GM19099 (cell line): ENCODE measurements around the gene RAD9A.

Experiments
- POLR2A ChIP-seq: IDR thresholded peaks from 3 replicates; pipeline ENCODE4 v1.6.1; 2011; ENCODE audit warnings: low read depth; ENCODE audit not compliant: insufficient read length; ENCODE audit errors: extremely low read depth

RAD9A gene

GRCh38 chr11:67355023-67355793 lies 36.6 kb upstream of the RAD9A start:
- TF ChIP-seq POLR2A = no peak

DNA sequence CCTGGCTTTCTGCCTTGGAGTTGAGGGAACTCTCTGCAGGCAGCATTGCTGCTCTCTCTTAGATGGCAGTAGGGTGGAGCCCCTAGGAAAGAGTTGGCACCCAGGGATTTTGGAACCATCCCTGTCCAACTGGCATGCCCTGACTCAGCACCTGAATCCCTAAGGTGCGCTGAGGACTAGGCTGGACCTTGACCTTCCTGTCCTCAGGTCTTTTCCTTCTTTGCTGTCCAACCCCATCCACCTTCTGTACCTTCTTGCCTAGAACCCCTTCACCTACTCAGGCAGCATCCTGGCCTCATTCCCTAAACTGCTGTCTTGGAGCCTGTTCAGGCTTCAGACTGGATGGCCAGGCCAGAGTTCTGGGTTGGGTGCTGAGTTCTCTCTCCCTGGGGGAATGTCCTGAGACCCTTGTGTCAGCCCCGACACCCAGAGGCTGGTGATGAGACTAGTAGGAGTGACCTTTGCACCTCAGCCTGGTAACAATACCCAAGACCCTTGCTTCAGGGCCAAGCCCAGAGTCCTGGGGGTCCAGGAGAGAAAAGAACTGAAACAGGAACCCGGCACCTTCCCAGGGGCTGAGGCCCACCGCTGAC lies 35.9 kb upstream of the RAD9A start:
- no peak for TF ChIP-seq POLR2A

GRCh38 chr11:67356387-67356863 lies 35.4 kb upstream of the RAD9A start:
- TF ChIP-seq POLR2A = no peak

DNA sequence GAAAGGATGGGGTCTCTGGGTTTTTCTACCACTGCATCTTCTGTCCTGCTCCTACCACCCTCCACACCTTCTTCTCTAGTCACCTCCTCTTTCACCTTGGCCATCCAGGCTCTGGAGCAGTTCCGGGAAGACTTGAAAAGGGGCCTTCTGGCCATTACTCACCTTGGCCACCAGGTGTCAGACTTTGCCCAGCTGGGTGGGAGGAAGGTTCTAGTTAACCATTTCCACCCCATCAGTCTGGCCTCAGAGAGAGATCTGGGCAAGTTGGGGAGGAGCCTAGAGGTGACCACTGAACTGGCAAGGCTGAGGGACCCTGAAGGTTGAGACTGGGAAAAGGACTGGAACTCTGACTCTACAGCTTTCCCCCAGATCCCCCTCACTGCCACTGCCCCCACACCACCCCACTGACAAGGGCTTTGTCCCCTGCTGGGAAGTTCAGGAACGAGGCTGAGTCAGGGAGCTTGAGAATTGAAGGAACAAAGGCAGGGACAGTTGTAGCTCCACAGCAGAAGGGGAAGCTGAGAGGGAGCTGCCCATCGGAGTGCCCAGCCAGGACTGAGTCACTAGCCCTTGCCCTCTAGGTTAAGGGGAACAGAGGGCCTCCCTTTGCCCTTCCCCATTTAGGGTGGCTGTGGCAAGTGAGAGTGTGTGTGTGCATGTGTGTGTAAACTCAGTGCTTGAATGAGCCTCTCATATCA lies 34.8 kb upstream of the RAD9A start:
- no peak for TF ChIP-seq POLR2A

DNA sequence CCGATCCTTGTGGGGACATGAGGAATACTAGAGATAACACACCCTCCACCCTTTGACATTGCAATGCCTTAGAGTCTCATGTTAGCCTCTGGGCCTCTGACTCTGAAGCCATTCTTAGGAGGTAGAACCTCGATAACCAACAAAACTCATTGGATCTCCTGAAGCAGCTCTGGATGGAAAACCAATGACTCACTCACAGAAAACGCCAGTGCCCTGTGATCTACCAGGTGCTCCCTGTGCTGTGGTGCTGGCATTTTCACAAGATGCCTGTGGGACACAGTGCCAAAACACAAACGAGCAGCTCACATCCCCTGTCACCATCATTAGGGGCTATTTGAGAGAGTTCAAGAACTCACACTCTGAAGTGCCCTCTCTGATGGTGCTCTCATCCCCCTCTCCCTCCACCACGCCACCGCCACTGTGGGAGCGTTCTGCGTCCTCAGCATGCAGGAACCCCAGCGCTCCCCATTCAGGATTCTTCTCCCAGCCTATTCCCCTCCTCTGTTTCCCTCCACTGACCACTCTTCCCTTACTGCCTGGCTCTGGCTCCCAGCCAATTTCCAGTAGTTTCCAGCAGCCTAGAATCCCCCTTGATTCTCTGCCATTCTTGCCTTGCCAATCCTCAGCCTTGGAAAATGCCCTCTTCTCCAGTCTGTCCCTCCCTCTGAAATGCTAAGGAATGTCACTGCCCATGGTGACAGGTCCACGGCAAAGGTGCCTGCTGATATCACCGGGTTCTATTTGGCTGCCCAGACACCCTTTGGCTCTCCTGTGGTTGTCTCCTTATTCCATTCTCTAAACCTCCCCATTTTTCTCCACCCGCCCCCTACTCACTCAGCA lies 33.7 kb upstream of the RAD9A start:
- TF ChIP-seq POLR2A = no peak

- TF ChIP-seq POLR2A = no peak
These were observed 27.6 kb upstream of the RAD9A start for GRCh38 chr11:67364169-67364568.

DNA sequence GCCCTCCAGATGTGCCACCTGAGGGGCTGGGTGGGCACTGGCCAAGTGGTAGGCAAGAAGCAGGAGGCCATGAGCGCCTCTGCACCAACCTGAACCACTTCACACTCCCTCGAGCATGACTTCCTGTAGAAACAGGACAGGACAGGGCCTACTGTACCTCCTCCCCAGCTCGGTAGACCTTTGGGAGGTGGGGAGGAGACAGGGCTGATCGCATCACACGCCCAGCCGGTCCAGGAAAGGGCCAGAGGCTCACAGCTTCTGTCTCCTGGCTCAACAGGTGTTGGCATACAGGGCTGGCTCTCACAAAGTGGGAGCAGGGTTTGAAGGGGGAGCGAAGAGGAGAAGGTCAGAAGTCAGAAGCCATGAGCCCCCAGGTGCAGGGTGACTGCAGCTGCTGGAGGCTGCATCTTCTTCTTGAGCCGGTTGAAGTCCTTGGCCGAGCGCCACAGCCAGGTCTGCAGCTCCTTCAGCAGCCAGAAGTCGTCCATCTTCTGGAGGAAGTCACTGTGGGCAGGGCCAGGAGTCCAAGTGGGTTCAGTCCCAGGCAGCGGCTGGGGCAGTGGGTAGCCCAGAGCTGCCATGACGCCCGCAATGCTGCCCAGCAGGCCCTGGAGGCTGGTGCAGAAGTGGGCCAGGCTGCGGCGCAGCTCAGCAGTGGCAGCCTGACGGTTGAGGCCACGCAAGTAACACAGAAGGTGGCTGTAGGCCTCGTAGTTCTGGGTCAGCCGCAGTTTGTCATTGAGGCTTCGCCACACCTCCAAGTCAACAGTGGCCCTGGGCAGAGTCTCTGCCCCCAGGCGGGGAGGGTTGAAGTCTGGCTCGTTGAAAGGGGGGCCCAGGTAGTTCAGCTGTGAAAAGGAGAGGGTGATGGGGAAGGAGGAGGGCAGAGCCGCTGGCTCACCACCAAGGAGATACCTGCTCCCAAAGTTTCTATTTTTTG lies 26.7 kb upstream of the RAD9A start:
- TF ChIP-seq POLR2A = no peak

- TF ChIP-seq POLR2A = no peak
These were observed 25.9 kb upstream of the RAD9A start for GRCh38 chr11:67365736-67366444.

GRCh38 chr11:67366546-67366945 lies 25.2 kb upstream of the RAD9A start:
- TF ChIP-seq POLR2A = no peak

DNA sequence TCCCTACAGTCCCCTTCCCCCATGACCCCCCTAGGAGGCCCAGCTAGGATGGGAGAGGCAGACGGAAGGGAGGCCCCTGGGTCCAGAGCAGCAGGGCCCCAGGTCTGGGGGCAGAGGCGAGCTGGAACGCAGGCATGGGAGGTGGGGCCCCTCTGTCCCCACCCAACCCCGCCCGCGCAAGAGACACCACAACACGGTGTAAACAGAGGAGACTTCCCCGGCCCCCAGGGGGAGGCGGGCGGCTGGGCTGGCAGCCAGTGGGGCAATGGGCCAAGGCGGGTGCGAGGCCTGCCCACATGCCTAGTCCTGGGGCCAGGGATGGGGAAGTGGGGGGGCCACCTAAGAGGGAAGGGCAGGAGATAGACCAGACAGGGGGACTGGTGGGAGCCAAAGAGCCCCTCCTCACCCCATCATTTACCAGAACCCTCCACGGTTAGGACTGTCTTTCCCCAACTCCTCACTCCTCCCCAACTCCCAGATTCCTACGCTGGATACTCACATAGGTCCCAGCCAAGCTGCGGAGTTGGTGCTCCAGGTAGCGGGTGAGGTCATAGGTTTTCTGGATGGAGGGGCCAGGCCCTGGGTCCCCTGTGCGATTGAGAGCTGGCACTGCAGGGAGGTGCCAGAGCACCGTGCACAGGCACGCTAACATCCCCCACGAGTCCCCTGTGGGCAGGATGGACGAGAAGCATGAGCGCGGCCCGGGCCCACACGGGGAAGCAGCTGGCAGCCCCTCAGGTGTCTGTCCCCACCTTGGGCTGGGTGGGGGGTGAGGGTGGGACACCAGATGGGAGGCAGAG lies 24.6 kb upstream of the RAD9A start:
- TF ChIP-seq POLR2A = no peak

DNA sequence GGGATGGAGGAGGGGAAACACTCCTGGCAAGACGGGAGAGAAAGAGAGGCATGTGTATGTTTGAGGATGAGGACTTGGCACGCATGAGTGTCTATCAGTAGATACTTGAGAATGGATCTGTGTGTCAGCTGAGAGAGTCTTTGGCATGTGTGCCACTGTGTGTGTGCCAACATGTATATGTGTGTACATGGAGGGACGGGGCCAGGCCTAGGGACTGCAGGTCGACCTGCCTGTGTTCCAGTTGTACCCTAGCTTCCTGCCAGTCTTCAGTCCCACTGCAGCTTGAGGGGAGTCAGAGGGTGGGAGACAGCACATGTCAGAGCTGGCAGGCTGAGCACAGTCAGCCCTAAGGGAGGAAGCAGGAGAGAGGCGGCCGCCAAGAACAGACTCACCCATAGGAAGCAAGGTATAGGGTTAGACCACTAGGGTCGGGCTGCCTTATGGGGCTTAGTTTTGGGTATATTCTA lies 24.0 kb upstream of the RAD9A start:
- TF ChIP-seq POLR2A = no peak

DNA sequence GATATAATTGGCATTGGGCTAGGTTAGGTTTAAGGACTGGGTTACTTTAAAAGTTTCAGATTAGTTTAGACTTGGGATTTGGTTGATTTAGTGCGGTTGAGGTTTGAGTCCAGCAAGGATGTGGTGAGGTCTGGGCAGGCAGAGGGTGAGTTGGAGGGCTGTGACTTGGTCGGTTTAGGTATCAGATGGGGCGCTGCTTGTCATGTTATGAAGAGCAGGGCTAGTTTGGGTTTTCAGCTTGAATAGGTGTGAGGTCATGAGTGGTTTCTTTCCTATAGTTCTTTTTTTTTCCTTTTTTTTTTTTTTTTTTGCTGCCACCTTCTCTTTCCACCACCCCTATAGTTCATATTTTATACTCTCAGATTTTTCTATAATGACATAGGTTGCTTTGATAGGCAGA lies 23.2 kb upstream of the RAD9A start:
- no peak for TF ChIP-seq POLR2A
